RWPE2 (cell line): ENCODE data around the gene ZNF425.

Source experiments
- ATAC-seq: fragments of 200-7000 bp; cut with Tn5 transposase; 3 replicates; pipeline ENCODE4 v1.9.1; 2021; ENCODE audit warnings: low read depth
- DNase-seq: peaks from one replicate; pipeline ENCODE4 v3.0.0-alpha.2; 2020; ENCODE audit warnings: low spot score
- H3K27ac ChIP-seq: fragments of 450-650 bp; 2 replicates; pipeline ENCODE4 v1.5.1; 2017; ENCODE audit warnings: mild to moderate bottlenecking; ENCODE audit not compliant: poor library complexity, severe bottlenecking
- H3K27me3 ChIP-seq: fragments of 250-450 bp; sonication (Bioruptor Pico); 2 replicates; pipeline ENCODE4 v1.5.1; 2021; ENCODE audit warnings: mild to moderate bottlenecking, moderate library complexity; ENCODE audit not compliant: insufficient read depth, poor library complexity, severe bottlenecking
- H3K36me3 ChIP-seq: fragments of 250-450 bp; sonication (Bioruptor Pico); 2 replicates; pipeline ENCODE4 v1.5.1; 2020; ENCODE audit warnings: low read depth, mild to moderate bottlenecking, moderate library complexity
- H3K4me1 ChIP-seq: fragments of 250-450 bp; sonication (Bioruptor Pico); 2 replicates; pipeline ENCODE4 v1.5.1; 2021; ENCODE audit warnings: mild to moderate bottlenecking, moderate library complexity; ENCODE audit not compliant: insufficient read depth, poor library complexity, severe bottlenecking
- H3K4me3 ChIP-seq: fragments of 250-450 bp; sonication (Bioruptor Pico); 2 replicates; pipeline ENCODE4 v1.5.1; 2021; ENCODE audit warnings: mild to moderate bottlenecking, moderate library complexity; ENCODE audit not compliant: severe bottlenecking
- H3K9me3 ChIP-seq: fragments of 250-450 bp; sonication (Bioruptor Pico); 2 replicates; pipeline ENCODE4 v1.5.1; 2021; ENCODE audit warnings: mild to moderate bottlenecking, moderate library complexity; ENCODE audit not compliant: severe bottlenecking
- CTCF ChIP-seq: fragments of 450-650 bp; IDR thresholded peaks from one replicate; pipeline ENCODE4 v1.5.1; 2017; ENCODE audit warnings: mild to moderate bottlenecking, moderate library complexity; ENCODE audit not compliant: poor library complexity, severe bottlenecking

Gene ZNF425

GRCh38 chr7:149071641-149072437, 54.3 kb downstream of the ZNF425 start:
- Histone ChIP-seq H3K27me3 (no peaks in the 10 kb centered on the region), H3K4me3 (no peak overlapping the region), H3K9me3 (no peaks in the 10 kb centered on the region), H3K36me3 (peaks cover 34% of the 10 kb centered on the region), H3K4me1 (no peaks in the 10 kb centered on the region), H3K27ac (no peak overlapping the region)
- DNase-seq: no peak
- TF ChIP-seq CTCF: peak; percentile 46
- no peak for ATAC-seq

- no peak for DNase-seq
- Histone ChIP-seq H3K4me3 (no peak overlapping the region), H3K4me1 (no peaks in the 10 kb centered on the region), H3K27ac (no peak overlapping the region), H3K9me3 (no peaks in the 10 kb centered on the region), H3K36me3 (peaks cover 33% of the 10 kb centered on the region), H3K27me3 (no peaks in the 10 kb centered on the region)
- no peak for ATAC-seq
- TF ChIP-seq CTCF: no peak
Measured at GRCh38 chr7:149071182-149071635, 54.9 kb downstream of the ZNF425 start.

GRCh38 chr7:149070372-149071125, 55.6 kb downstream of the ZNF425 start:
- DNase-seq (no peak), ATAC-seq (no peak)
- Histone ChIP-seq H3K9me3 (no peaks in the 10 kb centered on the region), H3K36me3 (peaks cover 33% of the 10 kb centered on the region), H3K4me1 (no peaks in the 10 kb centered on the region), H3K4me3 (no peak overlapping the region), H3K27me3 (no peaks in the 10 kb centered on the region), H3K27ac (no peak overlapping the region)
- no peak for TF ChIP-seq CTCF

- DNase-seq (no peak), ATAC-seq (no peak)
- peaks cover 21% of the 10 kb centered on the region for H3K36me3 ChIP-seq
- TF ChIP-seq CTCF: peak; percentile 35
- H3K9me3 ChIP-seq: no peaks in the 10 kb centered on the region
- no peaks in the 10 kb centered on the region for H3K27me3 ChIP-seq
- no peaks in the 10 kb centered on the region for H3K4me1 ChIP-seq
- no peak overlapping the region for H3K27ac ChIP-seq
- no peak overlapping the region for H3K4me3 ChIP-seq
Measured at GRCh38 chr7:149067869-149068268, 58.3 kb downstream of the ZNF425 start.
